ENCODE data around the gene MED9.

The MED9 gene

GRCh38 chr17:17527956-17528500 lies 51.2 kb downstream of the MED9 start:
- Histone ChIP-seq H3K27ac (ENCODE audit: low read length) (no peak overlapping the region), H3K9me3 (ENCODE audit: control insufficient read depth in 2 of 2, low read length in 2 of 2) (peaks cover 0 to 2% of the 10 kb centered on the region in 2 donors), H3K36me3 (ENCODE audit: control insufficient read depth in 2 of 2, insufficient read depth in 2 of 2, low read length in 2 of 2) (no peaks in the 10 kb centered on the region), H3K27me3 (ENCODE audit: control insufficient read depth in 1 of 2, insufficient read depth in 2 of 2, low read length in 2 of 2) (no peaks in the 10 kb centered on the region), H3K9ac (ENCODE audit: low read length in 2 of 2) (no peak overlapping the region), H3K4me3 (ENCODE audit: low read length in 2 of 2) (no peak overlapping the region), H3K4me1 (ENCODE audit: control insufficient read depth, insufficient read depth, low read length) (peaks cover 17% of the 10 kb centered on the region)

DNA sequence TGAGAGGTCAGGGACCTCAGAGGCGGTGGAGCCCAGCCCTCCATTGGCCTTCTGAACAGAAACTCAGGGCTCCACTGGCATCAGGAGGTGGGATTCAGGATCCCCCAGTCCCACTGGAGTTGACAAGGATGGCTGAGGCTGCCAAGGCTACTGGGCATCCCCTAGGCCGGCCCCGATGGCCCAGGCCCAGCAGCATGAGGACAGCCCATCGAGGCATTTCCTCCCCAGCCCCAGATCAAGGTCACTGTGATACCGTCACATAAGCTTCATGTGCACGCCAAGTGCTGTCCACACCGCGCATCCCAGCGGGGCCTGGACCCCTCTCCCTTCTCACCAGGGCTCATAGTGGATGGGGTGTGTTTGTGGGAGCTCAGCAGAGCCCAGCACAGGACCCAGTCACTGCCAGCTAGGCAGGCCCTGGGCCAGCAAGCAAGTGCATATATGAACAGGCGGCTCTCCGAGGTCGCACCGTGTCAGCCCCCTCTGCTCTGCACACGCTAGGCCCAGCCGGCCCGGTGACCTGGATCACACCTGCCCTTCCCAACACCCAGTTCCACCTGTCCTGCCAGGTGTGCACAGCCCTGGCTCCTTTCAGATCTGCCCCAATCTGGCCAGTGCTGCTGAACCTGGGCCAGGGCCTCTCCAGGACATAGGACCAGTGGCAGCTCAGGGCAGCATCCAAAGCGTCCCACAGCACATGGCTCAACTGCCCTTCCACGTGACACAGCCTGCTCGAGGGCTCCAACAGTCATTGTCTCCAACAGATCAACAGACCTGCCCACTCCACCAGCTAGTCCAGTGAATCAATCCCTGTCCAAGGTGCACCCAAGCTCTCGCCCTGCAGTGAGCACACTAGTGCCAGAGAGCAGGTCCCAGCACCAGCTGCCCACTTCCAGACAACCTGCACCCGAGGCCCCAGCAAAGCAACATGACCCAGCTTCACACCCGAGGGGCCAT lies 52.2 kb downstream of the MED9 start:
- no peak overlapping the region for H3K9ac ChIP-seq (ENCODE audit: low read length in 2 of 2)
- no peak overlapping the region for H3K27ac ChIP-seq (ENCODE audit: low read length)

GRCh38 chr17:17531156-17531555 lies 54.4 kb downstream of the MED9 start:
- H3K4me3 ChIP-seq (ENCODE audit: low read length in 2 of 2) = no peak overlapping the region
- no peak overlapping the region for H3K9ac ChIP-seq (ENCODE audit: low read length in 2 of 2)
- H3K27ac ChIP-seq (ENCODE audit: low read length) = no peak overlapping the region
- no peaks in the 10 kb centered on the region for H3K27me3 ChIP-seq (ENCODE audit: control insufficient read depth in 1 of 2, insufficient read depth in 2 of 2, low read length in 2 of 2)
- peaks cover 0 to 2% of the 10 kb centered on the region in 2 donors for H3K9me3 ChIP-seq (ENCODE audit: control insufficient read depth in 2 of 2, low read length in 2 of 2)
- peaks cover 21% of the 10 kb centered on the region for H3K4me1 ChIP-seq (ENCODE audit: control insufficient read depth, insufficient read depth, low read length)
- H3K36me3 ChIP-seq (ENCODE audit: control insufficient read depth in 2 of 2, insufficient read depth in 2 of 2, low read length in 2 of 2) = no peaks in the 10 kb centered on the region

More for the DNA sequence above, 52.2 kb downstream of the MED9 start:
- Histone ChIP-seq H3K27me3 (ENCODE audit: control insufficient read depth in 1 of 2, insufficient read depth in 2 of 2, low read length in 2 of 2) (no peaks in the 10 kb centered on the region), H3K36me3 (ENCODE audit: control insufficient read depth in 2 of 2, insufficient read depth in 2 of 2, low read length in 2 of 2) (no peaks in the 10 kb centered on the region), H3K4me1 (ENCODE audit: control insufficient read depth, insufficient read depth, low read length) (peaks cover 17% of the 10 kb centered on the region), H3K9me3 (ENCODE audit: control insufficient read depth in 2 of 2, low read length in 2 of 2) (peaks cover 0 to 2% of the 10 kb centered on the region in 2 donors), H3K4me3 (ENCODE audit: low read length in 2 of 2) (no peak overlapping the region)

DNA sequence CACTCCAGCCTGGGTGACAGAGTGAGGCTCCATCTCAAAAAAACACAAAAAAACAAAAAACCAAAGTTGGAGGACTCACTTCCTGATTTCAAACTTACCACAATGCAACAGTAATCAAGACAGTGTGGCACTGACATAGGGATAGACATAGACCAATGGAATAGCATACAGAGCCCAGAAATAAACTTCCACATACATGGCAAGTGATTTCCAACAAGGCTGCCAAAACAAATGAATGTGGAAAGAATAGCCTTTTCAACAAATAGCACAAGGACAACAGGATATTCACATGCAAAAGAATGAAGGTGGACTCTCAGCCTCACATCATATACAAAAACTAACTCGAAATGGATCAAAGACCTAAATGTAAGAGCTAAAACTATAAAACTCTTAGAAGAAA lies 56.2 kb downstream of the MED9 start:
- Histone ChIP-seq H3K4me1 (ENCODE audit: control insufficient read depth, insufficient read depth, low read length) (peaks cover 11% of the 10 kb centered on the region), H3K27me3 (ENCODE audit: control insufficient read depth in 1 of 2, insufficient read depth in 2 of 2, low read length in 2 of 2) (no peaks in the 10 kb centered on the region), H3K36me3 (ENCODE audit: control insufficient read depth in 2 of 2, insufficient read depth in 2 of 2, low read length in 2 of 2) (no peaks in the 10 kb centered on the region), H3K4me3 (ENCODE audit: low read length in 2 of 2) (no peak overlapping the region), H3K9ac (ENCODE audit: low read length in 2 of 2) (no peak overlapping the region), H3K27ac (ENCODE audit: low read length) (no peak overlapping the region), H3K9me3 (ENCODE audit: control insufficient read depth in 2 of 2, low read length in 2 of 2) (peaks cover 0 to 2% of the 10 kb centered on the region in 2 donors)

DNA sequence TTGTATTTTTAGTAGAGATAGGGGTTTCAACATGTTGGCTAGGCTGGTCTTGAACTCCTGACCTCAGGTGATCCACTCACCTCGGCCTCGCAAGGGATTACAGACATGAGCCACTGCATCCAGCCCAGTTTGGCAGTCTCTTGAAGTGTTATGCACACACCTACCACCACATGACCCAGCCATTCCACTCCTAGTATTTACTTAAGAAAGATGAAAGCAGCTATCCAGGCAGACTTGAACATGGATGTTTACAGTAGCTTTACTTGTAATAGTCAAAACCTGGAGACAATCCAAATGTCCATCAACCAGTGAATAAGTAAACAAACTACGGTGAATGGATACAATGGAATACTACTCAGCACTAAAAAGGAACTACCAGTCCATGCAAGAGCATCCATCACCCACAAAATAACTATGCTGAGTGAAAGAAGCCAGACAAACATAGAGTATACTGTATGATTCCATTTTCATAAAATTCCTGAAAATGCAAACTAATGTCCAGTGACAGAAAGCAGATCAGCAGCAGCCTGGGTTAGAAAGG lies 57.2 kb downstream of the MED9 start:
- Histone ChIP-seq H3K27me3 (ENCODE audit: control insufficient read depth in 1 of 2, insufficient read depth in 2 of 2, low read length in 2 of 2) (no peaks in the 10 kb centered on the region), H3K4me3 (ENCODE audit: low read length in 2 of 2) (no peak overlapping the region), H3K9ac (ENCODE audit: low read length in 2 of 2) (no peak overlapping the region), H3K27ac (ENCODE audit: low read length) (no peak overlapping the region), H3K9me3 (ENCODE audit: control insufficient read depth in 2 of 2, low read length in 2 of 2) (peaks cover 0 to 2% of the 10 kb centered on the region in 2 donors), H3K4me1 (ENCODE audit: control insufficient read depth, insufficient read depth, low read length) (peaks cover 10% of the 10 kb centered on the region), H3K36me3 (ENCODE audit: control insufficient read depth in 2 of 2, insufficient read depth in 2 of 2, low read length in 2 of 2) (no peaks in the 10 kb centered on the region)

- H3K27ac ChIP-seq (ENCODE audit: low read length) = peak overlapping the region; percentile 60
- peaks cover 0 to 2% of the 10 kb centered on the region in 2 donors for H3K9me3 ChIP-seq (ENCODE audit: control insufficient read depth in 2 of 2, low read length in 2 of 2)
- H3K9ac ChIP-seq (ENCODE audit: low read length in 2 of 2) = peak overlapping the region in 1 of 2 donors; percentile 42
- no peaks in the 10 kb centered on the region for H3K27me3 ChIP-seq (ENCODE audit: control insufficient read depth in 1 of 2, insufficient read depth in 2 of 2, low read length in 2 of 2)
- H3K4me1 ChIP-seq (ENCODE audit: control insufficient read depth, insufficient read depth, low read length) = peaks cover 10% of the 10 kb centered on the region
- peak overlapping the region in 1 of 2 donors; percentile 8 for H3K4me3 ChIP-seq (ENCODE audit: low read length in 2 of 2)
- no peaks in the 10 kb centered on the region for H3K36me3 ChIP-seq (ENCODE audit: control insufficient read depth in 2 of 2, insufficient read depth in 2 of 2, low read length in 2 of 2)
Observed at GRCh38 chr17:17535957-17536356, 59.2 kb downstream of the MED9 start.

DNA sequence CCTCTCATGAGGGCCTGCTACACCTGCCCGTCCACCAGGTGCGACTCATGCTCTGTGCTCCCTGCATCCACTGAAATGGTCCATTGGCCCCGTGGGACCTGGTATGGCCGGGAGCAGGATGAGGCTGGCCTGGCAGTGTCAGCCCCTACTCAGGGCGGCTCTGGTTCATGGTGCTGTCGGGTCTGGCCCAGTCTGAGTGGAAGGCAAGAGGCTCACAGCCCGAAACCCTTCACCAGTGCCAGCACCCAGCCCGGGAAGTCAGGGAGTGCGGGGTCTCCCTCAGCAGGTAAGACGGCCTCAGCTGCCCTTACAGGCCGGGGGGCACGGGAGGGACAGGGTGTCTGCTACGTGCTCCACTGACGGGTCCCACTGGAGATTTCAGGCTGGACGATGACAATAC lies 59.9 kb downstream of the MED9 start:
- peak overlapping the region; percentile 60 for H3K27ac ChIP-seq (ENCODE audit: low read length)
- peaks cover 10% of the 10 kb centered on the region for H3K4me1 ChIP-seq (ENCODE audit: control insufficient read depth, insufficient read depth, low read length)

DNA sequence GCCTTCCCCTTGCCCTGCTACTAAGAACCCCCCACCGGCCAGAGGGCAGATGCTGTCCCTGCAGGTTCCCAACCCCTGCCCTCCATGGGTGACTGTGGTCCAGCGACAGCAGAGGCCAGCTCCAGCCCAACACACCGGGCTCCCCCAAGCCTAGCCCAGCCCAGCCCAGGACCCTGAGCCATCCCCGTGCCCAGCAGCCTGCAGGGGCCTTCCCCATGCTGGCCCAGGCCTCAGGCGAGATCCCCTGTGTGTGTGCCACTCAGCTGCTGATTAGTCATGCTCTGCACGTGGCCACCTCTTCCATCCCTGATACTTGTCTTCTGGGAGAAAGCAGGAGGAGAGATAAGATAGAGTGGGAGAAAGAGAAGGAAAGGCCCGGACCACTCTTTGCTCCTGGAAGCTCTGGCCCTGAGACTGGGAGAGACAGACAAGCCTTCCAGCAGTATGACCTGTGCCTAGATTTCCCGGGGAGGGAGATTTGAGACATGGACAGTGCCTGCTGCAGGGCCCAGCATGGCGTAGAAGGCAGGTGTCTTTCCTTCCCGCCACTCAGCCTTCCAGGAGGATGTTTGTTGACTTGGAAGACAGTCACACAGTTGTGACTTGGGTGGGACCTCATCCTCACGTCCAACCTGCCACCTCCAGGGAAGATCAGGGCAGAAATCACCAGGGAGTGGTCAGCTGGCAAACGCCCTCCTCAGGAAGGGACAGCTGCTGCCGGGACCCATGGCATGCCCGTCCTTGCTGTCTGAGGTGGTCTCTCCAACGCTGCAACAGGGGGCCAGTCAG lies 60.7 kb downstream of the MED9 start:
- no peak overlapping the region for H3K9ac ChIP-seq (ENCODE audit: low read length in 2 of 2)

More for the DNA sequence above, 59.9 kb downstream of the MED9 start:
- no peak overlapping the region for H3K9ac ChIP-seq (ENCODE audit: low read length in 2 of 2)
- no peaks in the 10 kb centered on the region for H3K27me3 ChIP-seq (ENCODE audit: control insufficient read depth in 1 of 2, insufficient read depth in 2 of 2, low read length in 2 of 2)
- H3K9me3 ChIP-seq (ENCODE audit: control insufficient read depth in 2 of 2, low read length in 2 of 2) = peaks cover 0 to 2% of the 10 kb centered on the region in 2 donors
- no peak overlapping the region for H3K4me3 ChIP-seq (ENCODE audit: low read length in 2 of 2)
- H3K36me3 ChIP-seq (ENCODE audit: control insufficient read depth in 2 of 2, insufficient read depth in 2 of 2, low read length in 2 of 2) = no peaks in the 10 kb centered on the region

GRCh38 chr17:17538417-17539391 lies 61.9 kb downstream of the MED9 start:
- no peak overlapping the region for H3K27ac ChIP-seq (ENCODE audit: low read length)
- no peaks in the 10 kb centered on the region for H3K9me3 ChIP-seq (ENCODE audit: control insufficient read depth in 2 of 2, low read length in 2 of 2)
- no peak overlapping the region for H3K9ac ChIP-seq (ENCODE audit: low read length in 2 of 2)
- peaks cover 10% of the 10 kb centered on the region for H3K4me1 ChIP-seq (ENCODE audit: control insufficient read depth, insufficient read depth, low read length)
- no peak overlapping the region for H3K4me3 ChIP-seq (ENCODE audit: low read length in 2 of 2)
- no peaks in the 10 kb centered on the region for H3K36me3 ChIP-seq (ENCODE audit: control insufficient read depth in 2 of 2, insufficient read depth in 2 of 2, low read length in 2 of 2)
- no peaks in the 10 kb centered on the region for H3K27me3 ChIP-seq (ENCODE audit: control insufficient read depth in 1 of 2, insufficient read depth in 2 of 2, low read length in 2 of 2)

More for the DNA sequence above, 60.7 kb downstream of the MED9 start:
- H3K27me3 ChIP-seq (ENCODE audit: control insufficient read depth in 1 of 2, insufficient read depth in 2 of 2, low read length in 2 of 2) = no peaks in the 10 kb centered on the region
- H3K4me3 ChIP-seq (ENCODE audit: low read length in 2 of 2) = no peak overlapping the region
- no peak overlapping the region for H3K27ac ChIP-seq (ENCODE audit: low read length)
- no peaks in the 10 kb centered on the region for H3K36me3 ChIP-seq (ENCODE audit: control insufficient read depth in 2 of 2, insufficient read depth in 2 of 2, low read length in 2 of 2)
- H3K9me3 ChIP-seq (ENCODE audit: control insufficient read depth in 2 of 2, low read length in 2 of 2) = no peaks in the 10 kb centered on the region
- H3K4me1 ChIP-seq (ENCODE audit: control insufficient read depth, insufficient read depth, low read length) = peaks cover 10% of the 10 kb centered on the region
